HG02943 (cell line): ENCODE measurements around the gene ELL.
"Not testable (repeated sequence)": the region's sequence is repeated elsewhere in the genome, so short reads cannot be mapped to it uniquely, and the experiment has no call there.

Source experiments
- ATAC-seq: cut with Tn5 transposase; IDR thresholded peaks from one replicate; pipeline ENCODE4 v1.9.1; 2021; ENCODE audit warnings: mild to moderate bottlenecking, low read depth, moderate library complexity; ENCODE audit not compliant: unreplicated experiment

The ELL gene

DNA sequence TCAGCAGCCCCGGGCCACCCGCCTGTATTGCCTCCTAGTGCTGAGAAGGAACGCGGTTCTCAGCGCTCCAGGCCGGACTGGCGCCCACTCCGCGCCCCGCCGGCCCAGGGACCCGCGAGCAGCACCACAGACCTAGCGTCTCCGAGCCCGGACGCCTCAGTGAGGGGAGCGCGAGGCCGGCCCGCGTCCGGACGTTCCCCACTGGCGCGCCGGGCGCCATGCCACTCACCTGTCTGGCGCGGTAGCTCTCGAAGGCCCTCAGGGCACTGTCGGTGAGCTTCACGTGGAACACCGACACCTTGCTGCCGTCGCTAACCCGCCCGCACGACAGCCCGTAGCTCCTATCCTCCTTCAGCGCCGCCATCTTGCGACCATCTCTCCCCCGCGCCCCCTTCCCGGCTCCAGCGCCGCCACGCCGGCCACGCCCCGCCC lies at the start of gene ELL:
TSS of gene ELL (minus strand) at position 379 of the 432 bp plus-strand sequence. CDS start at position 364, 15 bp downstream.
- peak; percentile 21 for ATAC-seq

GRCh38 chr19:18568367-18568766 lies 46.5 kb upstream of the ELL start:
- no peak for ATAC-seq

DNA sequence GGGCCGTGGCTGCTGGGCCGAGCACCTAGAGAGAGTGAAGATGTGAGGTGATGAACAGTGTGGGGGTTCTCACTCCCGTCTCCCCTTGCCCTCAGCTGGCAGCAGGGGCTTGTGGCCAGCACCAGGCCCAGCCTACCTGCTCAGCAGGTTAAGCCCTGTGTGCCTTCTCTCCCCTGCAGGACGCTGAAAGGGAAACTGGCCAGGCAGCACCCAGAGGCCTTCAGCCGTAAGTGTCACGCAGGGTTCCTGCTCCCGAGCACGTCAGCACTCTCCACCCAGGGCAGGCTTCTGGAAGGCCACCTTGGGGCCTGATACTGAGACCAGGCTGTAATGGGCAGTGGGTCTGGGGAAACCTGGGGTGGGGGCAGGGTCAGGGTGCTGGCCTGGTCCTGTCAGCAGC lies 45.1 kb upstream of the ELL start:
- no peak for ATAC-seq

DNA sequence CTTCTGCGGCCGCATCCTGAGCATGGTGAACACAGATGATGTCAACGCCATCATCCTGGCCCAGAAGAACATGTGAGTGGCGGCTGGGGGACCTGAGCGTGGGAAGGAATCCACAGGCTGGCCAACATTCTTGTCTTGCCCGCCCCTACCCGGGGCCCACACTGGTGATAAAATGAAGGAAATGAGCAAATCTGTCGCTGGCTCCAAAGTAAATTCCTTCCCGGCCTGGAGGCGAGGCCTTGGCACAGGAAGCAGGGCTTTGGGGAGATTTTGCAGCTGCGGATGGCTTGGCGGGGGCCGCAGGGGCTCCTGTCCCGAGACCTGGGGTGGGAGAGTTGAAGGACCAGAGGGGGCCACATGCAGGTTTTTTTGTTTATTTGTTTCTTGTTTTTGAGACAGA lies 40.2 kb upstream of the ELL start:
- no peak for ATAC-seq

GRCh38 chr19:18559685-18560084 lies 37.8 kb upstream of the ELL start:
- ATAC-seq: no peak

- ATAC-seq: no peak
Observed at GRCh38 chr19:18558604-18559003, 36.7 kb upstream of the ELL start.

DNA sequence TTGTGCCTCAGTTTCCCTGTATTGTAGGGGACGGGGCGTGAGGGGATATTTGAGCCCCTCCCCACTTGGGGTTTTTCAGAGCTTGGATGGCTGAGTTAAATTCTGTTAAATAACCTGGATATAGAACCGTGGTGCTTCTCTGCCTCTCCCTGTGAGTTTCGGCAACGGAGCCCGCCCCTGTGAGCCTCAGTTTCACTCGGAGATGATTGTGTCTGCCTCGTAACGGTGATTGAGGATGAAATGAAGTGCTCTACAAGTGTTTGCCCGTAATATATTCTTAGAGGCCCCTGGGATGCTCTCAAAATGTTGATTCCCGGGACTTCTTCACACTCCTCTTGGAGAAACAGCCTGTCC lies 36.3 kb upstream of the ELL start:
- no peak for ATAC-seq

GRCh38 chr19:18557411-18558201 lies 35.7 kb upstream of the ELL start, which contains the start of gene KXD1:
TSS of gene KXD1 (plus strand) at chr19:18557870. CDS start at chr19:18562057, 4,187 bp downstream.
- peak; percentile 92 for ATAC-seq

DNA sequence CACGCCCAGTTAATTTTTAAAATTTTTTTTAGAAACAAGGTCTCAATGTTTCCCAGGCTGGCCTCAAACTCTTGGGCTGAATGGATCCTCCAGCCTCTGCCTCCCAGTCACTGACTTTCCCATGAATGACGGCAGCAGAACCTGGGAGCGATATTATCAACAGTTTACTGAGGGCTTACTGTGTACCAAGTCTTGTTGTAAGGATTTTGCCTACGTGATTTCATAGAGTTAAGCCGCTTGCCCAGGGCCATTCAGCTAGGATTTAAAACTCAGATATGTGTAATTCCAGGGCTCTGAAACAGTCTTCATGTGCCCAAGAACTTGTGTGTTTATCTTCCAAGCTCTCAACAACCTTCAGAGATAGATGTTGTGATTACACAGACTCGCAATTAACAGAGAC lies 29.8 kb upstream of the ELL start:
- ATAC-seq: no peak

DNA sequence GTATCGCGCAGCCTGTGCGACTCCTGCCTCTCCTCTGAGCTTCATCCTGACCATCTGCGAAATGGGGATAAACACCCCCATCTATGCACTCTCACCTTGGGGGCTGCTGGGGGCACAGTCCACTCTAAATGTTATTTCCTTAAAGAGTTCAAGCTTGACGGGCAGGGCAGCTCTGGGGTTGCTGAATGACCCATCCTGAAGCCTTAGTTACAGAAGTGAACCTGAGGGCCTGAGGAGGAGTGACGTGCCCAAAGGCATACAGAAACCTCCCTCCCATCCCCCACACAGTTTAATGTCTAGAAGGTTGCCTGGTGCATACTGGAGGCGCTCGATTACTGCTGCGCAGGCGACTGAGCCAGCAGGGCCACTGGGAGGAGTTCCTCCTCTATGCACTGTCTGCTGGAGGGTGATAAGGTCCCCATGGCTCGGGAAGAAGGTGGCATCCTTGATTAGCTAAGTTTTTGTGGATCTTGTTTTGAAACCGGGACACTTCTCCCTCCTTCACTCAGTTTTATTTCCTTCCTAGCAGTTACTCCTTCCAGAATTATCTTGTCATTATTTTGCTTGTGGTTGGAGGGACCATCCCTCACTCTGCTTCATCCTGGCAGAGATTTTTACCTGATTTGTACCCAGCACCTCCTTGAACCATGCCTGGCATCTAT lies 22.1 kb upstream of the ELL start:
- peak; percentile 41 for ATAC-seq

GRCh38 chr19:18542941-18543813 lies 21.3 kb upstream of the ELL start, which contains the start of gene FKBP8:
TSS of gene FKBP8 (minus strand) at chr19:18543573. CDS start at chr19:18541970, 1,603 bp downstream.
- ATAC-seq: peak; percentile 79

DNA sequence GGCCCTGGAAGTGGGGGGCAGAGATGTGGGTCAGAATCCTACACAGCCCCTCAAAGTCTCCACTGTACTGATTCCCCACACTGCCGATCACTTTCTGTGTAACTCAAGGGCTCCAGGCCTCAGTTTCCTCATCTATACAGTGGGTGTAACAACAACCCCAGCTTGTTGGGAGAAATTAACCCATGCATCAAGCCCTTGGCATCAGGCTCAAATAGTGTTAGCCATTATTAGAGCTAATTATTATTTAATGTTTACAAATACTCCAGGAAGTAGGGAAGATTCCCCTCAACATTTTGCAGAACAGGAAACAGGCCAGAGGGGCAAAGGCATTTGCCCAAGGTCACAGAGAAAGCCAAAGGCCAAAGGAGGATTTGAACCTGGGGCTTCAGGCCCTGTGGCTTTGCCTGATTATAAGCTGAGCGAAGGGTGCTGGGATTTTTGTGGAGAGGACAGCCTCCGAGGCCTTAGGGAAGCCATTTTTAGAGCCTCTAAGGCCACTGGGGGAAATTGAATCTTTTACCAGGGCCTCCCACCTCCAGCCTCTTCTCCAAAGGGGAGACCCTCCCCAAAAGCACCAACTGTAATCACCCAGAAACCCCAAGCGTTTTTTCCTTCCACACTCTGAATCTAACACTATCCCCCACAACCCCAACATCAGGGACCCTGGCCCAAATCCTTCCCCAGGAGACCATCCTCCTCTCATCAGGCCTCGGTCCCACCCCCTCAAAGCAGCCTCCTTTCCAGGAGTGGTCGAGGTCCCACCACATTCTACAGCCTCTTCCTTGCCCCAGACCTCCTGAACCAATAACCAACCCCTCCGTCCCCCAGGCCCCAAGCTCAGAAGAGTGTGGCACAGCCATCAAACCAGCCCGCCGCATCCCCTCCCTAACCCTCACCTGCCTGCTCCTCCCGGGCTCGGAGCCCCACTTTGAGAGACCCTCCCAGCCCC lies 20.4 kb upstream of the ELL start:
- no peak for ATAC-seq

DNA sequence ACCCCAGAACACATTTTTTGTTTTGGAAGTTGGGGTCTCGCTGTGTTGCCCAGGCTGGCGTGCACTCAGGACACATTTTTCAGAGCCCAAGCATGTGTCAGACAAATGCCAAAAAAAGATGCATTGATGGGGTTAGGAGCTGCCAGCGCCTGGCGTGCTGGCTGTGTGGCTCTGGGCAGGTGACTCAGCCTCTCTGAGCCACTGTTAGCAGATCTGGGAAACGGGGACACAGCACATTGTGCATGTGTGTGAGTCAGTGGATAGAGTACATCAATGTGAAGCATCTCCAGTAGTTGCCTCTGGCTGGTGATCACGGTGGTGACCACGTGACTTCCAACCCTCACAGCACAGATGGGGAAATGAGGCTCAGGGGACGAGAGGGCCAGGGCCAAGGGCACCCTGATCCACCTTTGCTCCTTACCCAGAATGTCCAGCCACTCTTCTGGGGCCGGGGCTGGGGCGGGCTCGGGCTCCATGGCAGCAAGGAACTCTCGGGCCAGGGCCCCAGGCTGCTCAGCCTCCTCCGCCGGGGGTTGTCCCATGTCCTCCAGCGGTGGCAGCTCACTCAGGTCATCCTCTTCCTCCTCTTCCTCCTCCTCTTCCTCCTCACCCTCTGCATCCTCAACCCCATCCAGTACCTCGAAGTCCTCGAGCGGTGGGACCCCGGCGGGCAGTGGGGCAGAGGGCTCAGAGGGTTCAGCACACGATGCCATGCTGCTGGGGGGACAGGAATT lies 19.6 kb upstream of the ELL start:
- ATAC-seq: no peak

DNA sequence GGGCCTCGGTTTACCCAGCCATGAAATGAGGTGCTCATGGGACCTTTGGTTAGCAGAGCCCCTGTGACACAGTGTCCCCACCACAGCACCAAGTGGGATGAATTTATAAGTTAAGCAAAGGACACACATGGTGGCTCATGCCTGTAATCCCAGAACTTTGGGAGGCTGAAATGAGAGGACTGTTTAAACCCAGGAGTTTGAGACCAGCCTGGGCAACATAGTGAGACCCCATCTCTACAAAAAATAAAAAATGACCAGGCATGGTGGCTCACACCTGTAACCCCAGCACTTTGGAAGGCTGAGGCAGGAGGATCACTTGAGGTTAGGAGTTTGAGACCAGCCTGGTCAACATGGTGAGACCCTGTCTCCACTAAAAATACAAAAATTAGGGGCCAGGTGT lies 18.3 kb upstream of the ELL start:
- ATAC-seq: not testable (repeated sequence)

DNA sequence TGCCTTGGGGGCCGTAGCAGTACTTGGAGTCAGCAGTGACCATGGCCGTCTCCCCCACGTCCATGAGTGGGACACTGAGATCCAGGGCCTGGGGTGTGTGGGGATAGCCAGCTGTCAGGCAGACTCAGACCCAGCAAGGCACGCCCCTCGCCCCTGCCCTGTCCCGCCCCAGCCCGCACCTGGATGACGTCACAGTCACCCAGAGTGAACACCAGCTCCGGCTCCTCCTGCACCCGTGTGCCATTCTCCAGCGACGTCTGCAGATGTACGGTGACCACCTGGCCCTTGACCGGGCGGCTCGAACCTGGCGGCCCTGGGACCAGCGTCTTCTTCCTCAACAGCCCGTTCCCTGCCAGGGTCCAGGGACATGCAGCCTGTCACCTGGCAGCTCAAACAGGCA lies 17.5 kb upstream of the ELL start:
- no peak for ATAC-seq

DNA sequence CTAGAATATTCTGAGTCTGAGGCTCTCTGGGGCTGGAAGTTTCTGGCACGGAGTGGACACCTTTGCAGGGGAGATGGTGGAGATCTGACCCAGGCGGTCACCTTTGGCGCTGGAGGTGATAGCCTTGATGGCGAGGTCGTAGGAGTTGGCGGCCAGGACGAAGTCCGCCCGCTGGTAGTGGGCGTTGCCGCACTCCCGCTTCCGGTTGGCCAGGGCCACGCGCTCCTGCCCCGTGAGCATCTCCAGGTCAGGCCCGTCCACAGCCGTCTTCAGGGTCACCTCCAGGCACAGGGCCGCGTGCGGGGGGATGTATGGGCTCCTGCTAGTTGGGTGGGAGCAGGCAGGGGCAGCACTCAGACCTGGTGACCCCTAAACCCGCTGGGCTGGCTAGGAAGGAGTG lies 16.2 kb upstream of the ELL start:
- ATAC-seq: no peak

DNA sequence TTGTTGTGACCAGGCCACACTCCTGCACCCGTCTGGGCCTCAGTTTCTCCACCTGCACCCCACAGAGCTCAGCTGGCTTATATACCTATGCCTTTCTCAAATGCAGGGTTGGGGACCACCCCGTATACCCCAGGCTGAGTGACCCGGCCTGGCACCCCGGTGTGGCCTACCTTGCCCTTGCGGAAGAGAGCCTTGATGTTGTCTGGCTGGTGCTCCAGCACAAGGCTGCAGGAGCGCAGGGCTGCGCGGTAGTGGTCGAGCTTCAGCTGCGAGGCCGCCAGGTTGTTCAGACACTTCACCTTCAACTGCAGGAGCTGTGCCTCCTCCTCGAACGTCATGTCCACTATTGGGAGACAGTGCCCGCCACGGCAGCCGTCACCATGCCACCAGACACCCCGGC lies 15.6 kb upstream of the ELL start:
- ATAC-seq: no peak

GRCh38 chr19:18536475-18536874 lies 14.6 kb upstream of the ELL start:
- ATAC-seq: no peak

GRCh38 chr19:18533058-18533457 lies 11.2 kb upstream of the ELL start:
- no peak for ATAC-seq
